ENCODE data around the gene RNF2. TPM values are rescaled to one million over a fixed set of nuclear protein-coding genes. Genes with fewer than 3 reads are reported as not detected.

The RNF2 gene
- total and polyA plus RNA-seq, 2 of the 13 experiments (the other 11 are each of a cell fraction or from before 2014, with no cell fraction given) = 19.3 to 21.7 TPM

DNA sequence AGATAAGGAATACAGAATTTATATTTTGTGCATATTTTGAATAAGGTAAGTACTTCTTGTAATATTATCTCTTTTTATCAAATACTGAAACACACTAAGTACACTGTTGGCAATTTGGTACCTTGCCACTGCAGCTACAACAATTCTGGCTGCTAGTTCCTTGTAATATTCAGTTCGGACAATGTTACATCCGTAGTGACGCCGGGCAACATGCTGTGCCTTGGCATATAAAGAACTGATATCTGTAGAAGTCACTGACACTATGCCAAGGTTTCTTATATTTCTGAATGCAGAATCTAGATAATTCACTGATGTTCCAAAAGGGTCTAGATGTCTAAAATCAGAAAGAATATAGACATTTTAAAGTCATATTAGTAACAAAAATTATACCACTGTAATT, 93.9 kb downstream of the RNF2 start (continued):
- no peak for TF ChIP-seq TMF1 (CRISPR knock-in tag; IDR thresholded peaks at IDR 0.05; ENCODE audit: low read depth)
- no peak for TF ChIP-seq RELA (CRISPR knock-in tag; IDR thresholded peaks at IDR 0.05)
- no peak for TF ChIP-seq NONO (IDR thresholded peaks at IDR 0.05)
- no peak for TF ChIP-seq NONO (CRISPR knock-in tag; conservative IDR thresholded peaks at IDR 0.05)
- TF ChIP-seq ZNF766 (CRISPR knock-in tag; IDR thresholded peaks at IDR 0.05; ENCODE audit: borderline replicate concordance) = no peak

DNA sequence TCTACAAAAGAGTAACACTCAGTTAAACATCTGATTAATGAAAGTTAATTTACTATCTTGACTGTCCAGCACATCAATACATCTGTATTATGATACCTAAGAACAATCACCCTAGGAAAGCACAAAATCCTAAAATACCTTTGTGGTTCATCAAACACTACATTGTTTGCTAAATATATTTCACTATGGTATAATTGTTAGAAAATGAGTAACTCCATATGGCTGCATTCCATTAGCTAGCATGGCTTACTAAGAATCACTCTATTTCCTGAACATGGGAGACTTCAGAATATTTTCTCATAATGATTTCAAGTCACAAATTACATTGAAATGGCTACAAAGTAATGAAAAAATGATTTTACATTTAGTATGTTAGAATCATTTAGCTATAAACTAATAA, 98.9 kb downstream of the RNF2 start:
- ChIA-PET POLR2A (no interaction called here), CTCF (ENCODE audit: low intra/inter-chr PET ratio, low total read pairs) (no interaction called here)
- Histone ChIP-seq H3K27me3 (ENCODE audit: control insufficient read depth in 1 of 2, insufficient read depth in 2 of 2, low read length in 2 of 2) (no peaks in the 10 kb centered on the region), H3K4me2 (ENCODE audit: low read depth, low read length) (no peak overlapping the region), H4K20me1 (ENCODE audit: insufficient read depth, low read length) (no peaks in the 10 kb centered on the region), H3K27ac (ENCODE audit: extremely low read length, insufficient read depth, low read length) (no peak overlapping the region), H3K36me3 (replicated peaks in 1 of 2; ENCODE audit: control insufficient read depth in 1 of 2, insufficient read depth in 2 of 2, low read length in 2 of 2) (peaks cover 0 to 33% of the 10 kb centered on the region in 2 experiments; a peak in 2 of 5 replicates), H3K4me3 (replicated peaks in 1 of 3; ENCODE audit: insufficient read depth in 1 of 3, low read depth in 2 of 3, low read length in 3 of 3) (no peak overlapping the region), H3K9ac (ENCODE audit: insufficient read depth, low read depth, low read length) (no peak overlapping the region), H3K9me3 (ENCODE audit: low read length) (no peaks in the 10 kb centered on the region), H2AFZ (ENCODE audit: low read length) (no peak overlapping the region), H3K4me1 (ENCODE audit: insufficient read depth, low read length) (no peaks in the 10 kb centered on the region), H3K79me2 (ENCODE audit: insufficient read depth, low read length) (no peaks in the 10 kb centered on the region)
- FAIRE-seq = no peak
- no peak for ATAC-seq
- intact Hi-C loops (cut with micrococcal nuclease; ENCODE audit: unreplicated experiment) (no loop called here), in situ Hi-C loops (cut with HindIII; ENCODE audit: extremely low pct_ligation_motif_present, low pct_unique_long_range_greater_than_20kb) (no loop called here)
- no peak for DNase-seq (ENCODE audit: low spot score)
- no TSS peak for BruUV-seq (replicated peaks)
- TF ChIP-seq MAFG (CRISPR knock-in tag; IDR thresholded peaks at IDR 0.05) = no peak
- TF ChIP-seq, protein P1, sequence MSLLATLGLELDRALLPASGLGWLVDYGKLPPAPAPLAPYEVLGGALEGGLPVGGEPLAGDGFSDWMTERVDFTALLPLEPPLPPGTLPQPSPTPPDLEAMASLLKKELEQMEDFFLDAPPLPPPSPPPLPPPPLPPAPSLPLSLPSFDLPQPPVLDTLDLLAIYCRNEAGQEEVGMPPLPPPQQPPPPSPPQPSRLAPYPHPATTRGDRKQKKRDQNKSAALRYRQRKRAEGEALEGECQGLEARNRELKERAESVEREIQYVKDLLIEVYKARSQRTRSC (CRISPR knock-in tag; IDR thresholded peaks at IDR 0.05; ENCODE audit: low read depth) = no peak
- TF ChIP-seq MTA3 (CRISPR knock-in tag; IDR thresholded peaks at IDR 0.05) = no peak
- TF ChIP-seq ZNF343 (CRISPR knock-in tag; IDR thresholded peaks at IDR 0.05) = no peak
- TF ChIP-seq ZNF20 (CRISPR knock-in tag; IDR thresholded peaks at IDR 0.05) = no peak
- no peak for TF ChIP-seq KDM2A (CRISPR knock-in tag; IDR thresholded peaks at IDR 0.05; ENCODE audit: borderline replicate concordance, low read depth)
- no peak for TF ChIP-seq ZSCAN21 (CRISPR knock-in tag; IDR thresholded peaks at IDR 0.05; ENCODE audit: borderline replicate concordance)
- TF ChIP-seq, protein P2, sequence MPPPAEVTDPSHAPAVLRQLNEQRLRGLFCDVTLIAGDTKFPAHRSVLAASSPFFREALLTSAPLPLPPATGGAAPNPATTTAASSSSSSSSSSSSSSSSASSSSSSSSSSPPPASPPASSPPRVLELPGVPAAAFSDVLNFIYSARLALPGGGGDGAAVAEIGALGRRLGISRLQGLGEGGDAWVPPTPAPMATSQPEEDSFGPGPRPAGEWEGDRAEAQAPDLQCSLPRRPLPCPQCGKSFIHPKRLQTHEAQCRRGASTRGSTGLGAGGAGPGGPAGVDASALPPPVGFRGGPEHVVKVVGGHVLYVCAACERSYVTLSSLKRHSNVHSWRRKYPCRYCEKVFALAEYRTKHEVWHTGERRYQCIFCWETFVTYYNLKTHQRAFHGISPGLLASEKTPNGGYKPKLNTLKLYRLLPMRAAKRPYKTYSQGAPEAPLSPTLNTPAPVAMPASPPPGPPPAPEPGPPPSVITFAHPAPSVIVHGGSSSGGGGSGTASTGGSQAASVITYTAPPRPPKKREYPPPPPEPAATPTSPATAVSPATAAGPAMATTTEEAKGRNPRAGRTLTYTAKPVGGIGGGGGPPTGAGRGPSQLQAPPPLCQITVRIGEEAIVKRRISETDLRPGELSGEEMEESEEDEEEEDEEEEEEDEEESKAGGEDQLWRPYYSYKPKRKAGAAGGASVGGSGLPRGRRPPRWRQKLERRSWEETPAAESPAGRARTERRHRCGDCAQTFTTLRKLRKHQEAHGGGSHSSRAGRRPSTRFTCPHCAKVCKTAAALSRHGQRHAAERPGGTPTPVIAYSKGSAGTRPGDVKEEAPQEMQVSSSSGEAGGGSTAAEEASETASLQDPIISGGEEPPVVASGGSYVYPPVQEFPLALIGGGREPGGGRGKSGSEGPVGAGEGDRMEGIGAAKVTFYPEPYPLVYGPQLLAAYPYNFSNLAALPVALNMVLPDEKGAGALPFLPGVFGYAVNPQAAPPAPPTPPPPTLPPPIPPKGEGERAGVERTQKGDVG (CRISPR knock-in tag; IDR thresholded peaks at IDR 0.05; ENCODE audit: borderline replicate concordance) = no peak
- TF ChIP-seq, protein P3, sequence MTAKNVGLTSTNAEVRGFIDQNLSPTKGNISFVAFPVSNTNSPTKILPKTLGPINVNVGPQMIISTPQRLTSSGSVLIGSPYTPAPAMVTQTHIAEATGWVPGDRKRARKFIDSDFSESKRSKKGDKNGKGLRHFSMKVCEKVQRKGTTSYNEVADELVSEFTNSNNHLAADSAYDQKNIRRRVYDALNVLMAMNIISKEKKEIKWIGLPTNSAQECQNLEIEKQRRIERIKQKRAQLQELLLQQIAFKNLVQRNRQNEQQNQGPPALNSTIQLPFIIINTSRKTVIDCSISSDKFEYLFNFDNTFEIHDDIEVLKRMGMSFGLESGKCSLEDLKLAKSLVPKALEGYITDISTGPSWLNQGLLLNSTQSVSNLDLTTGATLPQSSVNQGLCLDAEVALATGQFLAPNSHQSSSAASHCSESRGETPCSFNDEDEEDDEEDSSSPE (CRISPR knock-in tag; IDR thresholded peaks at IDR 0.05) = no peak
- TF ChIP-seq, protein P4, sequence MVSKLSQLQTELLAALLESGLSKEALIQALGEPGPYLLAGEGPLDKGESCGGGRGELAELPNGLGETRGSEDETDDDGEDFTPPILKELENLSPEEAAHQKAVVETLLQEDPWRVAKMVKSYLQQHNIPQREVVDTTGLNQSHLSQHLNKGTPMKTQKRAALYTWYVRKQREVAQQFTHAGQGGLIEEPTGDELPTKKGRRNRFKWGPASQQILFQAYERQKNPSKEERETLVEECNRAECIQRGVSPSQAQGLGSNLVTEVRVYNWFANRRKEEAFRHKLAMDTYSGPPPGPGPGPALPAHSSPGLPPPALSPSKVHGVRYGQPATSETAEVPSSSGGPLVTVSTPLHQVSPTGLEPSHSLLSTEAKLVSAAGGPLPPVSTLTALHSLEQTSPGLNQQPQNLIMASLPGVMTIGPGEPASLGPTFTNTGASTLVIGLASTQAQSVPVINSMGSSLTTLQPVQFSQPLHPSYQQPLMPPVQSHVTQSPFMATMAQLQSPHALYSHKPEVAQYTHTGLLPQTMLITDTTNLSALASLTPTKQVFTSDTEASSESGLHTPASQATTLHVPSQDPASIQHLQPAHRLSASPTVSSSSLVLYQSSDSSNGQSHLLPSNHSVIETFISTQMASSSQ (IDR thresholded peaks at IDR 0.05; ENCODE audit: low read depth) = no peak
- TF ChIP-seq, protein P4 (CRISPR knock-in tag; IDR thresholded peaks at IDR 0.05; ENCODE audit: borderline replicate concordance) = no peak

Measured in HepG2 (cell line).